Trophoblast cell (in vitro differentiated cells and primary cell): ENCODE measurements around the gene HRCT1. TPM values are rescaled to one million over a fixed set of nuclear protein-coding genes. Genes with fewer than 3 reads are reported as not detected.

Source experiments
- DNase-seq, 2 donors: peaks; one replicate each; pipeline ENCODE4 v3.0.0-alpha.2; 2016
- H2AFZ ChIP-seq: 2 replicates; pipeline ENCODE4 v1.6.1; 2013; ENCODE audit warnings: low read length, moderate library complexity, mild to moderate bottlenecking; ENCODE audit not compliant: insufficient read depth, poor library complexity
- H2AK5ac ChIP-seq: 2 replicates; pipeline ENCODE4 v1.6.1; 2013; ENCODE audit warnings: mild to moderate bottlenecking, low read length
- H2BK120ac ChIP-seq: 2 replicates; pipeline ENCODE4 v1.6.1; 2013; ENCODE audit warnings: low read length, mild to moderate bottlenecking, moderate library complexity; ENCODE audit not compliant: insufficient read depth, poor library complexity
- H2BK12ac ChIP-seq: 2 replicates; pipeline ENCODE4 v1.6.1; 2013; ENCODE audit warnings: mild to moderate bottlenecking, low read length, moderate library complexity
- H2BK5ac ChIP-seq: 2 replicates; pipeline ENCODE4 v1.6.1; 2013; ENCODE audit warnings: low read length, low read depth, moderate library complexity, mild to moderate bottlenecking; ENCODE audit not compliant: poor library complexity
- H3K14ac ChIP-seq: 2 replicates; pipeline ENCODE4 v1.6.1; 2013; ENCODE audit warnings: mild to moderate bottlenecking, low read length
- H3K18ac ChIP-seq: 2 replicates; pipeline ENCODE4 v1.6.1; 2013; ENCODE audit warnings: mild to moderate bottlenecking, low read length
- H3K23ac ChIP-seq: 2 replicates; pipeline ENCODE4 v1.6.1; 2013; ENCODE audit warnings: low read length
- H3K27ac ChIP-seq: 2 replicates; pipeline ENCODE4 v1.5.1; 2013; ENCODE audit warnings: low read depth, mild to moderate bottlenecking, inconsistent platforms, low read length, moderate library complexity
- H3K27me3 ChIP-seq: 2 replicates; pipeline ENCODE4 v1.6.1; 2013; ENCODE audit warnings: inconsistent platforms, mild to moderate bottlenecking, low read length, moderate library complexity; ENCODE audit not compliant: insufficient read depth
- H3K36me3 ChIP-seq, 2 experiments: 1 replicate in 1 of 2; 2 replicates in 1 of 2; pipeline ENCODE4 v1.6.1; 2013; ENCODE audit warnings: low read length in 2 of 2, mild to moderate bottlenecking in 2 of 2, moderate library complexity in 1 of 2; ENCODE audit not compliant: insufficient read depth in 2 of 2, control insufficient read depth in 1 of 2
- H3K4ac ChIP-seq: 2 replicates; pipeline ENCODE4 v1.6.1; 2013; ENCODE audit warnings: low read depth, mild to moderate bottlenecking, low read length, moderate library complexity
- H3K4me1 ChIP-seq, 2 experiments: 1 replicate in 1 of 2; 2 replicates in 1 of 2; pipeline ENCODE4 v1.6.1; 2013; ENCODE audit warnings: low read length in 2 of 2, mild to moderate bottlenecking in 2 of 2, moderate library complexity in 1 of 2; ENCODE audit not compliant: insufficient read depth in 2 of 2, control insufficient read depth in 1 of 2
- H3K4me2 ChIP-seq: 2 replicates; pipeline ENCODE4 v1.6.1; 2013; ENCODE audit warnings: inconsistent platforms, mild to moderate bottlenecking, low read length, moderate library complexity
- H3K4me3 ChIP-seq: 2 replicates; pipeline ENCODE4 v1.5.1; 2013; ENCODE audit warnings: mild to moderate bottlenecking, low read depth, low read length, inconsistent platforms
- H3K79me1 ChIP-seq: one replicate; pipeline ENCODE4 v1.6.1; 2013; ENCODE audit warnings: low read length
- H3K79me2 ChIP-seq: 2 replicates; pipeline ENCODE4 v1.6.1; 2013; ENCODE audit warnings: low read length, mild to moderate bottlenecking; ENCODE audit not compliant: control insufficient read depth, insufficient read depth, poor library complexity
- H3K9ac ChIP-seq: 2 replicates; pipeline ENCODE4 v1.6.1; 2013; ENCODE audit warnings: mild to moderate bottlenecking, low read length
- H3K9me3 ChIP-seq: 2 replicates; pipeline ENCODE4 v1.6.1; 2013; ENCODE audit warnings: low read depth, mild to moderate bottlenecking, control low read depth, inconsistent platforms, low read length; ENCODE audit not compliant: insufficient read depth
- H4K12ac ChIP-seq: 2 replicates; pipeline ENCODE4 v1.6.1; 2013; ENCODE audit warnings: low read depth, mild to moderate bottlenecking, low read length, moderate library complexity
- H4K8ac ChIP-seq: 2 replicates; pipeline ENCODE4 v1.6.1; 2013; ENCODE audit warnings: low read depth, mild to moderate bottlenecking, low read length, moderate library complexity
- H4K91ac ChIP-seq: one replicate; pipeline ENCODE4 v1.6.1; 2013; ENCODE audit warnings: low read depth, mild to moderate bottlenecking, low read length, moderate library complexity
- WGBS: extraction: QIAGEN DNeasy Blood & Tissue Kit; methylation state at CpG from one replicate; pipeline ENCODE4 v1.1.7; 2013; ENCODE audit warnings: missing lambda C conversion rate; ENCODE audit not compliant: insufficient read length, insufficient coverage; ENCODE audit errors: extremely low coverage; 5-methylcytosine and 5-hydroxymethylcytosine counted together
- polyA plus RNA-seq: library from polyadenylated mRNA; stranded (reverse); fragments of 200-250 nt; gene quantifications from 2 replicates; pipeline ENCODE4 v1.2.3, GENCODE V29; 2013

Gene HRCT1
- polyA plus RNA-seq, result 0.07 and 0.14 TPM in 2 replicates

DNA sequence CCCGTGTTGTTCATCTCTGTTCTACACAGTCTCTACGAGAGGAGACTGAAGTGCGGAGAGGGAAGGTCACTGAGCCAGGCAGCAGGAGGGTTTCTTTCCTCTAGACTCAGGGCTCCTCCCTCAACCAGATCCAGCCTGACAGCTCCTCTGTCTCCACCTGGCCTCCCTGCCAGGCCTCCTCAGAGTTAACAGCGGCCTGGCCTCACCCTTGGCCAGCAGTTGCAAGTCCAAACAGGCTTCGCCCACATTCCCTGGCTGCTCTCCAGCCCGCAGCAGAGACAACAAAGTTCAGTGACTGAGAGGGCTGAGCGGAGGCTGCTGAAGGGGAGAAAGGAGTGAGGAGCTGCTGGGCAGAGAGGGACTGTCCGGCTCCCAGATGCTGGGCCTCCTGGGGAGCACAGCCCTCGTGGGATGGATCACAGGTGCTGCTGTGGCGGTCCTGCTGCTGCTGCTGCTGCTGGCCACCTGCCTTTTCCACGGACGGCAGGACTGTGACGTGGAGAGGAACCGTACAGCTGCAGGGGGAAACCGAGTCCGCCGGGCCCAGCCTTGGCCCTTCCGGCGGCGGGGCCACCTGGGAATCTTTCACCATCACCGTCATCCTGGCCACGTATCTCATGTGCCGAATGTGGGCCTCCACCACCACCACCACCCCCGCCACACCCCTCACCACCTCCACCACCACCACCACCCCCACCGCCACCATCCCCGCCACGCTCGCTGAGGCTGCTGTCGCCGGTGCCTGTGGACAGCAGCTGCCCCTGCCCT lies at the start of gene HRCT1:
TSS of gene HRCT1 (plus strand) at position 291 of the 768 bp plus-strand sequence. CDS start at position 377, 86 bp downstream.
- H2BK5ac ChIP-seq, result no peak within 1 kb of the TSS
- no peak within 1 kb of the TSS for H4K12ac ChIP-seq
- H3K27me3 ChIP-seq, result no peaks in the 10 kb centered on the region
- no peak within 1 kb of the TSS for H3K27ac ChIP-seq
- H2BK12ac ChIP-seq, result peak within 1 kb of the TSS; percentile 39
- H2AK5ac ChIP-seq, result peak within 1 kb of the TSS; percentile 37
- H3K23ac ChIP-seq, result no peak within 1 kb of the TSS
- H3K4me3 ChIP-seq, result no peak within 1 kb of the TSS
- H2BK120ac ChIP-seq, result peak within 1 kb of the TSS; percentile 36
- no CpG with 5 or more reads among the region's 30 CpGs for WGBS
- peak within 1 kb of the TSS; percentile 8 for H4K8ac ChIP-seq
- peaks cover 23% of the 10 kb centered on the region for H3K79me1 ChIP-seq
- H3K18ac ChIP-seq, result no peak within 1 kb of the TSS
- peak within 1 kb of the TSS; percentile 5 for H3K14ac ChIP-seq
- H4K91ac ChIP-seq, result peak within 1 kb of the TSS; percentile 9
- peaks cover 3% of the 10 kb centered on the region for H3K79me2 ChIP-seq
- H3K4ac ChIP-seq, result no peak within 1 kb of the TSS
- no peaks in the 10 kb centered on the region for H3K36me3 ChIP-seq
- H3K4me1 ChIP-seq, result peaks cover 42 to 56% of the 10 kb centered on the region in 2 experiments
- no peak within 1 kb of the TSS for H3K4me2 ChIP-seq
- DNase-seq, result peak; percentile 91 to 95
- H2AFZ ChIP-seq, result peak within 1 kb of the TSS; percentile 23
- H3K9me3 ChIP-seq, result no peaks in the 10 kb centered on the region
- no peak within 1 kb of the TSS for H3K9ac ChIP-seq

DNA sequence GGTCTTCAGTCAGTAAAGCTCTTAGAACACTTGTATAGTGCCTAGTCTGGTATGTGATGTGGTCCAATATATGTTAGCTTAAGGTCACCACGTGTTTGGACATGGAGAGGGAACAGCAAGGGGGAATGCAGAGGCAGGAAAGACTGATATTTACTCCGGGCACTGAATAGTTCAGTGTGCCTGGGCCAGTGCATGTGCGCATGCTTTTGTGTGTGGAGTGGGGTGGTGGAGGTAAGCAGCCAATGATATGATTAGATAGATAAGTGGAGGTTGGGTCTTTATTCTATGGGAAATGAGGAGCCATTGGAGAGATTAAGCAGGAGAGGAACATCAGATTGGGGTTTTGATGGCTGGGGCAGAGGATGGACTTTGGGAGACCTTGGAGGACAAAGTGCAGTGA lies 49.8 kb upstream of the HRCT1 start:
- Histone ChIP-seq H3K9ac (no peak overlapping the region), H3K27me3 (no peaks in the 10 kb centered on the region), H2BK120ac (no peak overlapping the region), H3K9me3 (peaks cover under 1% of the 10 kb centered on the region), H3K36me3 (no peaks in the 10 kb centered on the region), H2AFZ (no peak overlapping the region), H3K27ac (no peak overlapping the region), H3K79me2 (no peaks in the 10 kb centered on the region), H3K4me1 (no peaks in the 10 kb centered on the region), H2BK12ac (no peak overlapping the region), H2BK5ac (no peak overlapping the region), H4K12ac (no peak overlapping the region), H4K8ac (no peak overlapping the region), H3K4me2 (no peak overlapping the region), H3K18ac (no peak overlapping the region), H3K23ac (no peak overlapping the region), H3K4ac (no peak overlapping the region), H3K79me1 (no peaks in the 10 kb centered on the region), H3K4me3 (no peak overlapping the region), H4K91ac (no peak overlapping the region), H3K14ac (no peak overlapping the region), H2AK5ac (no peak overlapping the region)
- DNase-seq, result no peak
- no CpG with 5 or more reads among the region's 3 CpGs for WGBS

DNA sequence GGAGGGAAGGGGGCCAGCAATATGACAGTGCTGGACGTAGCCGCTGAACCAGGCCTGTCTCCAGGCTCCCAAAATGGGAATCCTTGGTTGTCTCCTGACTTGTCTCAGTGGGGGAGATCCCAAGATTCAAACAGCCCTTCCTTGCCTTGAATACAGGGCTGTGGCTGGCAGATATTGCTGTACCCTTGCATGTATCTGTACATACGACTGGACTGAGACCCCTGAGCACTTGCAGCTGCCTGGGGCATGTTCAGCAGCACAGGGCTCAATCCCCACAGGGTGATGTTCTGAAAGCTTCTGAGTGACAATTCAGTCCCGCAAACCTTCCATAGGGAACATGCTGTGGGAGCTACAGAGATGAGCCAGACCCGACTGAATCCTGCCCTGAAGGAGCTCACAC lies 49.1 kb upstream of the HRCT1 start:
- Histone ChIP-seq H2AFZ (no peak overlapping the region), H3K14ac (no peak overlapping the region), H3K4me3 (no peak overlapping the region), H2BK120ac (no peak overlapping the region), H3K4ac (no peak overlapping the region), H2AK5ac (no peak overlapping the region), H2BK12ac (no peak overlapping the region), H3K9me3 (peaks cover 2% of the 10 kb centered on the region), H3K36me3 (no peaks in the 10 kb centered on the region), H4K8ac (no peak overlapping the region), H3K23ac (no peak overlapping the region), H3K4me1 (no peaks in the 10 kb centered on the region), H4K91ac (no peak overlapping the region), H3K79me1 (no peaks in the 10 kb centered on the region), H2BK5ac (no peak overlapping the region), H3K27me3 (no peaks in the 10 kb centered on the region), H3K79me2 (no peaks in the 10 kb centered on the region), H3K27ac (no peak overlapping the region), H3K4me2 (no peak overlapping the region), H3K18ac (no peak overlapping the region), H3K9ac (no peak overlapping the region), H4K12ac (no peak overlapping the region)
- DNase-seq, result no peak
- WGBS, result no CpG with 5 or more reads among the region's 5 CpGs

DNA sequence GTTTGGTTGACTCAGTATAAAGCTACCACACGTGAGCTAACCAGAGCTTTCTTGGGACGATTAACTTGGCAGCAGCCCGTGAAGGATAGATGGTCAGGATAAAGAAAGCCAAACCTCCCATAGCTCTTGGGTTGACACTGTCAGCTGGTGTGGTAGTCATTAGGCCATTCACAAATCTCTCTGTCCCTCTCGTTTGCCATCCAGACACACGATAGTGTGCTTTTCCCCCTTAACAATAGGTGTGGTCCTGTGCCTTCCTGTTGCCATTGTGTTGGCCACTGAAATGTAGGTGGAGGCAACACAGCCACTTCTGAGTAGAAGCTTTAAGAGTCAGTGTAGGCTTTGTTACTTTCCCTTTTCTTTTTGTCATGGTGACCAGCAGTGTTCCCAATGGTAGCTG lies 47.5 kb upstream of the HRCT1 start:
- Histone ChIP-seq H2BK5ac (no peak overlapping the region), H3K4me1 (no peaks in the 10 kb centered on the region), H2AK5ac (no peak overlapping the region), H3K4me3 (no peak overlapping the region), H3K79me1 (no peaks in the 10 kb centered on the region), H3K27ac (no peak overlapping the region), H2AFZ (no peak overlapping the region), H3K14ac (no peak overlapping the region), H3K23ac (no peak overlapping the region), H3K4me2 (no peak overlapping the region), H3K36me3 (no peaks in the 10 kb centered on the region), H3K27me3 (no peaks in the 10 kb centered on the region), H4K12ac (no peak overlapping the region), H2BK120ac (no peak overlapping the region), H3K18ac (no peak overlapping the region), H2BK12ac (no peak overlapping the region), H4K91ac (no peak overlapping the region), H3K9me3 (peaks cover 2% of the 10 kb centered on the region), H3K4ac (no peak overlapping the region), H3K9ac (no peak overlapping the region), H4K8ac (no peak overlapping the region), H3K79me2 (no peaks in the 10 kb centered on the region)
- no peak for DNase-seq
- WGBS, result no CpG with 5 or more reads among the region's 5 CpGs
